HG02885 (cell line): ENCODE measurements around the gene CADM1.

Experiments
- ATAC-seq: cut with Tn5 transposase; IDR thresholded peaks from one replicate; pipeline ENCODE4 v1.9.1; 2021; ENCODE audit warnings: mild to moderate bottlenecking; ENCODE audit not compliant: unreplicated experiment, poor library complexity

CADM1 gene

GRCh38 chr11:115330684-115331482 is 173.3 kb downstream of the CADM1 start:
- no peak for ATAC-seq

- no peak for ATAC-seq
Measured at GRCh38 chr11:115326526-115326925, 177.7 kb downstream of the CADM1 start.

- no peak for ATAC-seq
Measured at GRCh38 chr11:115325523-115325922, 178.7 kb downstream of the CADM1 start.

GRCh38 chr11:115324581-115325432 is 179.4 kb downstream of the CADM1 start:
- ATAC-seq: peak; percentile 71

- no peak for ATAC-seq
Measured at GRCh38 chr11:115322553-115323203, 181.5 kb downstream of the CADM1 start.

GRCh38 chr11:115321605-115322289 is 182.5 kb downstream of the CADM1 start:
- no peak for ATAC-seq

- no peak for ATAC-seq
Measured at GRCh38 chr11:115317277-115318185, 186.7 kb downstream of the CADM1 start.

GRCh38 chr11:115316696-115317095 is 187.5 kb downstream of the CADM1 start:
- ATAC-seq: no peak

GRCh38 chr11:115314330-115314920 is 189.8 kb downstream of the CADM1 start:
- ATAC-seq: no peak

- ATAC-seq: no peak
Measured at GRCh38 chr11:115313224-115313838, 190.9 kb downstream of the CADM1 start.

- ATAC-seq: no peak
Measured at GRCh38 chr11:115311949-115312348, 192.3 kb downstream of the CADM1 start.

- no peak for ATAC-seq
Measured at GRCh38 chr11:115306689-115307088, 197.5 kb downstream of the CADM1 start.

- no peak for ATAC-seq
Measured at GRCh38 chr11:115304774-115305472, 199.3 kb downstream of the CADM1 start.

- no peak for ATAC-seq
Measured at GRCh38 chr11:115303929-115304531, 200.2 kb downstream of the CADM1 start.

GRCh38 chr11:115302946-115303703 is 201.1 kb downstream of the CADM1 start:
- ATAC-seq: no peak

GRCh38 chr11:115300660-115301428 is 203.4 kb downstream of the CADM1 start:
- ATAC-seq: no peak
